Activated naive CD8-positive, alpha-beta T cell (primary cell): ENCODE data around the gene ULBP2.
"Not testable (repeated sequence)": the region's sequence is repeated elsewhere in the genome, so short reads cannot be mapped to it uniquely, and the experiment has no call there.

ENCODE experiments used
- H3K27ac Mint-ChIP-seq: one replicate; pipeline ENCODE4 v1.8.0; 2021; ENCODE audit warnings: mixed read lengths
- H3K27me3 Mint-ChIP-seq: one replicate; pipeline ENCODE4 v1.8.0; 2021; ENCODE audit warnings: mixed read lengths
- H3K36me3 Mint-ChIP-seq: one replicate; pipeline ENCODE4 v1.8.0; 2021; ENCODE audit warnings: mixed read lengths
- H3K4me1 Mint-ChIP-seq: one replicate; pipeline ENCODE4 v1.8.0; 2021; ENCODE audit warnings: low read depth, mixed read lengths
- H3K4me3 Mint-ChIP-seq: one replicate; pipeline ENCODE4 v1.8.0; 2021; ENCODE audit warnings: mild to moderate bottlenecking, mixed read lengths
- H3K9me3 Mint-ChIP-seq: one replicate; pipeline ENCODE4 v1.8.0; 2021; ENCODE audit warnings: low read depth, mixed read lengths

ULBP2 gene

GRCh38 chr6:149977221-149977620, 35.4 kb downstream of the ULBP2 start:
- H3K4me1 Mint-ChIP-seq: peaks cover 9% of the 10 kb centered on the region
- no peak overlapping the region for H3K27ac Mint-ChIP-seq
- H3K36me3 Mint-ChIP-seq: peaks cover 2% of the 10 kb centered on the region
- H3K27me3 Mint-ChIP-seq: peaks cover 59% of the 10 kb centered on the region
- no peak overlapping the region for H3K4me3 Mint-ChIP-seq
- H3K9me3 Mint-ChIP-seq: no peaks in the 10 kb centered on the region

DNA sequence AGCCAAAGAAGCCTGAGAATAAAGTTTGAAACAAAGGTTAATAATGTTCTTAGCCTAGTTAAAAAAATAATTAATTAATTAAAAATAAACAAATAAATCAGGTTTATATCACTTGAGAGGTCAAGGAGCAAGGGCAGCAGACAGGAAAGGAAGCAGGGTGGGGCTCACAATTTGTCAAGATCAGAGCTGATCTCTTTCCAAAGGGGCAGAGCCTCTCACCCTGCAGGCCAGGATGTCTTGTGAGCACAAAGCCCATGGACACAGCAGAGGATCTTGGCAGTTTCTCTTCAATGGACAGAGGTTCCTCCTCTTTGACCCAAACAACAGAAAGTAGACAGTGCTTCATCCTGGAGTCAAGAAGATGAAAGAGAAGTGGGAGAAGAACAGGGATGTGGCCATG, 36.8 kb downstream of the ULBP2 start:
- Mint-ChIP-seq H3K4me1 (peaks cover 9% of the 10 kb centered on the region), H3K36me3 (no peaks in the 10 kb centered on the region), H3K9me3 (no peaks in the 10 kb centered on the region), H3K27ac (no peak overlapping the region), H3K27me3 (peaks cover 64% of the 10 kb centered on the region), H3K4me3 (no peak overlapping the region)

- Mint-ChIP-seq H3K36me3 (no peaks in the 10 kb centered on the region), H3K9me3 (no peaks in the 10 kb centered on the region), H3K27ac (no peak overlapping the region), H3K4me1 (peaks cover 9% of the 10 kb centered on the region), H3K4me3 (no peak overlapping the region), H3K27me3 (peaks cover 60% of the 10 kb centered on the region)
Observed at GRCh38 chr6:149979293-149979692, 37.5 kb downstream of the ULBP2 start.

GRCh38 chr6:149983145-149983544, 41.3 kb downstream of the ULBP2 start:
- peaks cover 65% of the 10 kb centered on the region for H3K27me3 Mint-ChIP-seq
- peaks cover 3% of the 10 kb centered on the region for H3K9me3 Mint-ChIP-seq
- H3K36me3 Mint-ChIP-seq: no peaks in the 10 kb centered on the region
- H3K27ac Mint-ChIP-seq: no peak overlapping the region
- peaks cover 9% of the 10 kb centered on the region for H3K4me1 Mint-ChIP-seq
- no peak overlapping the region for H3K4me3 Mint-ChIP-seq

- Mint-ChIP-seq H3K4me1 (peaks cover 17% of the 10 kb centered on the region), H3K9me3 (peaks cover 7% of the 10 kb centered on the region), H3K27ac (no peak overlapping the region), H3K4me3 (no peak overlapping the region), H3K27me3 (peaks cover 71% of the 10 kb centered on the region), H3K36me3 (no peaks in the 10 kb centered on the region)
Observed at GRCh38 chr6:149984773-149985172, 43.0 kb downstream of the ULBP2 start.

- H3K4me1 Mint-ChIP-seq: peaks cover 24% of the 10 kb centered on the region
- no peak overlapping the region for H3K4me3 Mint-ChIP-seq
- peaks cover 7% of the 10 kb centered on the region for H3K9me3 Mint-ChIP-seq
- no peak overlapping the region for H3K27ac Mint-ChIP-seq
- no peaks in the 10 kb centered on the region for H3K36me3 Mint-ChIP-seq
- peaks cover 74% of the 10 kb centered on the region for H3K27me3 Mint-ChIP-seq
Observed at GRCh38 chr6:149985481-149985937, 43.7 kb downstream of the ULBP2 start.

GRCh38 chr6:149987602-149988107, 45.8 kb downstream of the ULBP2 start:
- Mint-ChIP-seq H3K27ac (no peak overlapping the region), H3K27me3 (peaks cover 77% of the 10 kb centered on the region), H3K4me3 (no peak overlapping the region), H3K4me1 (peaks cover 27% of the 10 kb centered on the region), H3K9me3 (peaks cover 7% of the 10 kb centered on the region), H3K36me3 (no peaks in the 10 kb centered on the region)

- Mint-ChIP-seq H3K4me3 (peak overlapping the region; percentile 35), H3K27me3 (peaks cover 79% of the 10 kb centered on the region)
Observed at GRCh38 chr6:149988550-149989346, 46.9 kb downstream of the ULBP2 start.

DNA sequence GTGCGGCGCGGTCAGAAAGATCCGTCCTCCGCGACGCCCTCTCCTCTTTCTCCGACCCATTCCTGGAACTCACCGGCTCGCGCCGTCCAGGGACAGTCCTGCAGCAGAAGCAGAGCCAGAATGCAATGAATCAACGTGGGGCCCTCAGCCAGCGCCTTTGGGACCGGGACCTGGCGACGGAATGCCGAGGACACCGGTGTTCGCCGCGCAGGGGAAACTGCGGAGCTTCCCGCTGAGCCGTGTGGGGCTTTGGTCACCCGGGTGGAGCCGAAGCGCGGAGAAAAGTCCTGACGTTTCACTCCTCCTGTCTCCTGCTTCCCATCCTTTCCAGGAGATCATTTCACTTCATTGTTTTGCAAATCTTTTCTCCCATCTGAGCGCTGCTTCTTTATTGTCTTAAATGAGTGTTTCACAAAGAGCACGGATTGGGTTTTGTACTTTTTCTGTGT, 48.4 kb downstream of the ULBP2 start:
- peaks cover 78% of the 10 kb centered on the region for H3K27me3 Mint-ChIP-seq
- H3K27ac Mint-ChIP-seq: no peak overlapping the region
- peaks cover 7% of the 10 kb centered on the region for H3K9me3 Mint-ChIP-seq
- no peaks in the 10 kb centered on the region for H3K36me3 Mint-ChIP-seq
- peak overlapping the region; percentile 76 for H3K4me3 Mint-ChIP-seq
- H3K4me1 Mint-ChIP-seq: peaks cover 27% of the 10 kb centered on the region

More at GRCh38 chr6:149988550-149989346, 46.9 kb downstream of the ULBP2 start:
- Mint-ChIP-seq H3K4me1 (peaks cover 27% of the 10 kb centered on the region), H3K36me3 (no peaks in the 10 kb centered on the region), H3K9me3 (peaks cover 7% of the 10 kb centered on the region), H3K27ac (no peak overlapping the region)

DNA sequence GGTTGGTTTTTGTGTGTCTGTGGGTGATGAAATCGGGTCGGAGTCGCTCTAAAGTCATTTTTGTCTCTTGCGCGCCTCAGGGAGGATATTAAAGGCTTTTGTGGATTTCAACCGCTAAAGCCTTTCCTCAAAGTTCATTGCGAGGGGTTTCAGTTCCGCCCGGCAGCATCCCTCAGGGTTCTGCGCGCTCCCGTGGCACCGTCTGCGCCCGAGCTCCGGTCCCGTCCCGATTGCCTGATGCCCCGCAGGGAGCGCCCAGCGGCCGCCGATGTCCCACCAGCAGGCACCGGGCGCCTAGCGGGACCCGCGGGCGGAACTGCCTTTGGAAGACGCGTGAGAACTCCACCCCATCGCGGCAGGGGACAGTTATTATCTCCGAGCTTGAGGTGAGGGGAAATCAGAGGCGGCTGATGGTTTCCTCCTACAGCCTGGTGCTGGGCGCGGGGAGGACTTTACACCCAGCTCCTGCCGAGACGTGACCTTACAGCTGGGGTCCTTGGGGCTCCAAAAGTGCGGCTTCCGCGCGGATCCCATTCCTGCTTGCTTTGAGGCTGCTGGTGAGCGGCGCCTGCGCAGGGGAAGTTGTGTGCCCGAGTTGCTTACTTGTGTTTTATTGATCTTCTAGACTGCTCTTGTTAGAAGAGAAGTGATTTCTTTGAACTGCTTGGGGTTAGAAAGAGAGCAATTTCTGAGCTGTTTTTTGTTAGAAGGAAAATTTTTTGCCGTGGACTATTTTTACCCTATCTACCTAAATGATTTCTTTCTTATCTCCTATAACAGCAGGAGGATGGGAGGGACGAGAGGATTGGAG, 49.1 kb downstream of the ULBP2 start:
- H3K27ac Mint-ChIP-seq: no peak overlapping the region
- peaks cover 73% of the 10 kb centered on the region for H3K27me3 Mint-ChIP-seq
- peaks cover 27% of the 10 kb centered on the region for H3K4me1 Mint-ChIP-seq
- no peaks in the 10 kb centered on the region for H3K36me3 Mint-ChIP-seq
- H3K4me3 Mint-ChIP-seq: peak overlapping the region; percentile 76
- peaks cover 7% of the 10 kb centered on the region for H3K9me3 Mint-ChIP-seq

- peaks cover 27% of the 10 kb centered on the region for H3K4me1 Mint-ChIP-seq
- H3K4me3 Mint-ChIP-seq: peak overlapping the region; percentile 76
- H3K27me3 Mint-ChIP-seq: peaks cover 72% of the 10 kb centered on the region
- H3K27ac Mint-ChIP-seq, H3K9me3 Mint-ChIP-seq, H3K36me3 Mint-ChIP-seq: not testable (repeated sequence)
Observed at GRCh38 chr6:149991472-149991795, 49.6 kb downstream of the ULBP2 start.

GRCh38 chr6:149991838-149992237, 50.0 kb downstream of the ULBP2 start:
- peaks cover 27% of the 10 kb centered on the region for H3K4me1 Mint-ChIP-seq
- peaks cover 7% of the 10 kb centered on the region for H3K9me3 Mint-ChIP-seq
- H3K27ac Mint-ChIP-seq: no peak overlapping the region
- H3K36me3 Mint-ChIP-seq: no peaks in the 10 kb centered on the region
- H3K27me3 Mint-ChIP-seq: peaks cover 73% of the 10 kb centered on the region
- peak overlapping the region; percentile 76 for H3K4me3 Mint-ChIP-seq

GRCh38 chr6:149995235-149995750, 53.5 kb downstream of the ULBP2 start:
- Mint-ChIP-seq H3K27me3 (peaks cover 59% of the 10 kb centered on the region), H3K4me1 (peaks cover 15% of the 10 kb centered on the region), H3K27ac (no peak overlapping the region), H3K36me3 (peaks cover 3% of the 10 kb centered on the region), H3K9me3 (no peaks in the 10 kb centered on the region), H3K4me3 (no peak overlapping the region)

DNA sequence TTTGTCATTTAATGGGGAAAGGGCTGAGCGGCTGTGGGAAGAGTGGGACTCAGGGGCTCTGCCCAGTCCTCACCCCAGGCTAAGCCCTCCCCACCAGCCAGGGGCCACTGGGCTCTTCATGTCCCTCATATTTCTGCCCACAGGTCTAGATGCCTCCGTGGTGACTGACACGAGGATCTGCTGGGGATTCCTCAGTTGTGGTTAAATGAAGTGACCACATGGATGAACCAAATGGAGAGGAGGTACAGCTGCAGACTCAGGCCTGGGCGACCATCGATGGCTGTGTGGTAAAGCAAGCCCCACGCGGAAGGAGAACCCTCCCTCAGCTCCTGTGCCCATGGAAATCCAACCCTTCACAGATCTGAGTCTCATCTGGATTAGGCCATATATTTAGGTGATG, 54.2 kb downstream of the ULBP2 start:
- Mint-ChIP-seq H3K36me3 (peaks cover 3% of the 10 kb centered on the region), H3K4me3 (no peak overlapping the region), H3K27me3 (peaks cover 58% of the 10 kb centered on the region), H3K9me3 (no peaks in the 10 kb centered on the region), H3K4me1 (peaks cover 17% of the 10 kb centered on the region), H3K27ac (no peak overlapping the region)
